NB4 (cell line): ENCODE data around the gene DUS2.
"Not testable (repeated sequence)": the region's sequence is repeated elsewhere in the genome, so short reads cannot be mapped to it uniquely, and the experiment has no call there.

Experiments used
- MYC ChIP-seq: IDR thresholded peaks from 2 replicates; pipeline ENCODE4 v1.6.1; 2011; ENCODE audit warnings: low read depth, low read length
- POLR2A ChIP-seq: IDR thresholded peaks from 2 replicates; pipeline ENCODE4 v1.6.1; 2011; ENCODE audit warnings: mild to moderate bottlenecking; ENCODE audit not compliant: insufficient read length; ENCODE audit errors: extremely low read depth
- TF ChIP-seq, protein P1 (sequence below): IDR thresholded peaks from one replicate; pipeline ENCODE4 v1.5.1; 2012; ENCODE audit warnings: low read depth, low read length

DNA sequence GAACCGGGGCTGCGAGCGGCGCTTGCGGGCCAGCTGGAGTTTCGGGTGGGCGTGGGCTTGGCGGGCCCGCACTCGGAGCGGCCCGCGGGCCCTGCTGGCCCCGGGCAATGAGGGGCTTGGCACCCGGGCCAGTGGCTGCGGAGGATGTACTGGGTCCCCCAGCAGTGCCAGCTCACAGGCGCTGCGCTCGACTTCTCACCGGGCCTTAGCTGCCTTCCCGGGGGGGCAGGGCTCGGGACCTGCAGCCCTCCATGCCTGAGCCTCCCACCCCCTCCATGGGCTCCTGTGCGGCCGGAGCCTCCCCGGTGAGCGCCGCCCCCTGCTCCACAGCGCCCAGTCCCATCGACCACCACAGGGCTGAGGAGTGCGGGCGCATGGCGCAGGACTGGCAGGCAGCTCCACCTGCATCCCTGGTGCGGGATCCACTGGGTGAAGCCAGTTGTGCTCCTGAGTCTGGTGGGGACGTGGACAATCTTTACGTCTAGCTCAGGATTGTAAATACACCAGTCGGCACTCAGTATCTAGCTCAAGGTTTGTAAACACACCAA is 24.8 kb upstream of the DUS2 start:
- TF ChIP-seq, protein P1, sequence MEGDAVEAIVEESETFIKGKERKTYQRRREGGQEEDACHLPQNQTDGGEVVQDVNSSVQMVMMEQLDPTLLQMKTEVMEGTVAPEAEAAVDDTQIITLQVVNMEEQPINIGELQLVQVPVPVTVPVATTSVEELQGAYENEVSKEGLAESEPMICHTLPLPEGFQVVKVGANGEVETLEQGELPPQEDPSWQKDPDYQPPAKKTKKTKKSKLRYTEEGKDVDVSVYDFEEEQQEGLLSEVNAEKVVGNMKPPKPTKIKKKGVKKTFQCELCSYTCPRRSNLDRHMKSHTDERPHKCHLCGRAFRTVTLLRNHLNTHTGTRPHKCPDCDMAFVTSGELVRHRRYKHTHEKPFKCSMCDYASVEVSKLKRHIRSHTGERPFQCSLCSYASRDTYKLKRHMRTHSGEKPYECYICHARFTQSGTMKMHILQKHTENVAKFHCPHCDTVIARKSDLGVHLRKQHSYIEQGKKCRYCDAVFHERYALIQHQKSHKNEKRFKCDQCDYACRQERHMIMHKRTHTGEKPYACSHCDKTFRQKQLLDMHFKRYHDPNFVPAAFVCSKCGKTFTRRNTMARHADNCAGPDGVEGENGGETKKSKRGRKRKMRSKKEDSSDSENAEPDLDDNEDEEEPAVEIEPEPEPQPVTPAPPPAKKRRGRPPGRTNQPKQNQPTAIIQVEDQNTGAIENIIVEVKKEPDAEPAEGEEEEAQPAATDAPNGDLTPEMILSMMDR = not testable (repeated sequence)
- not testable (repeated sequence) for TF ChIP-seq POLR2A, MYC
